Stimulated activated CD4-positive, alpha-beta T cell treated with anti-CD3 and anti-CD28 coated beads, Interleukin-4, amount 100 ng/mL, for 4 hours (primary cell): ENCODE data around the gene FKBP1C.
"Not testable (repeated sequence)": the region's sequence is repeated elsewhere in the genome, so short reads cannot be mapped to it uniquely, and the experiment has no call there.

Source experiments
- DNase-seq, 2 experiments: peaks; one replicate each; pipeline ENCODE4 v3.0.0-alpha.2; 2020

The FKBP1C gene

DNA sequence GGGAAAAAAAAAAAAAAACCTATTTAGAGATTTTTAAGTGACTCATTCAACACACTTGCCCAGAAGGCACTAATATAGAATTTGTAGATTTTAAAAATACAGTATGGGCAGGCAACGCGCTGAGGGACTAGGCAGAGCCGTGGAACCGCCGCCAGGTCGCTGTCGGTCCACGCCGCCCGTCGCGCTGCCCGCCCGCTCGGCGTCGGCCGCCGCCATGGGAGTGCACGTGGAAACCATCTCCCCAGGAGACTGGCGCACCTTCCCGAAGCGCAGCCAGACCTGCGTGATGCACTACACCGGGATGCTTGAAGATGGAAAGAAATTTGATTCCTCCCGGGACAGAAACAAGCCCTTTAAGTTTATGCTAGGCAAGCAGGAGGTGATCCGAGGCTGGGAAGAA, at the start of gene FKBP1C:
FKBP1C (plus strand) TSS at position 127 of the 400 bp plus-strand sequence.
- DNase-seq = not testable (repeated sequence)

DNA sequence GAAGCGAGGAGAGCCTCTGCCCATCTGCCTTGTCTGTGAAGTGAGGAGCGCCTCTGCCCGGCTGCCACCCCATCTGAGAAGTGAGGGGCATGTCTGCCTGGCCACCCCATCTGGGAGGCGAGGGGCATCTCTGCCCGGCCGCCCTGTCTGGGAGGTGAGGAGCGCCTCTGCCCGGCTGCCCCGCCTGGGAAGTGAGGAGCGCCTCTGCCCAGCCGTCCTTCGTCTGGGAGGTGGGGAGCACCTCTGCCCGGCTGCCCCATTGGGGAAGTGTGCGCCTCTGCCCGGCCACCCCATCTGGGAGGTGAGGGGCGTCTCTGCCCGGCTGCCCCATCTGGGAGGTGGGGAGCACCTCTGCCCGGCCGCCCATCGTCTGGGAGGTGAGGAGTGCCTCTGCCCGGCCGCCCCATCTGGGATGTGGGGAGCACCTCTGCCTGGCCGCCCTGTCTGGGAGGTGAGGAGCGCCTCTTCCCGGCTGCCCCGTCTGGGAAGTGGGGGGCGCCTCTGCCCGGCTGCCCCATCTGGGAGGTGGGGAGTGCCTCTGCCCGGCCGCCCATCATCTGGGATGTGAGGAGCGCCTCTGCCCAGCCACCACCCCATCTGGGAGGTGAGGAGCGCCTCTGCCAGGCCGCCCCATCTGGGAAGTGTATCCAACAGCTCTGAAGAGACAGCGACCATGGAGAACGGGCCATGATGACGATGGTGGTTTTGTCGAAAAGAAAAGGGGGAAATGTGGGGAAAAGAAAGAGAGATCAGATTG, 47.0 kb upstream of the FKBP1C start:
- not testable (repeated sequence) for DNase-seq

DNA sequence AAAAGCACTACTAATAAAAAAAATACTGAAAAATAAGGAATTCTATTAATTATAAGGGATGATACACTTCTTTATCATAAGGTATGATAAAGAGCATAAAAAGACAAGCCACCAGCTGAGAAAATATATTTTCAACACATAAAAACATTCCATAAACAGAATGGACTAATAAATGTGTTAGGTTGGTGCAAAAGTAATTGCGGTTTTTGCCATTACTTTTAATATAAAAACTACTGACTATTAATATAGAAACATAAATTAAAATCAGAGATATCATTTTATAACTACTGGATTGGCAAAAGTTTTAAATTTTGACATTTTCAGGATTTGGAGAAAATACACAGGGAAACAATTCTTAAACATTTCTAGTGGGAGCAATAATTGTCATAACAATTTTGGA, 37.1 kb upstream of the FKBP1C start:
- DNase-seq = no peak

DNA sequence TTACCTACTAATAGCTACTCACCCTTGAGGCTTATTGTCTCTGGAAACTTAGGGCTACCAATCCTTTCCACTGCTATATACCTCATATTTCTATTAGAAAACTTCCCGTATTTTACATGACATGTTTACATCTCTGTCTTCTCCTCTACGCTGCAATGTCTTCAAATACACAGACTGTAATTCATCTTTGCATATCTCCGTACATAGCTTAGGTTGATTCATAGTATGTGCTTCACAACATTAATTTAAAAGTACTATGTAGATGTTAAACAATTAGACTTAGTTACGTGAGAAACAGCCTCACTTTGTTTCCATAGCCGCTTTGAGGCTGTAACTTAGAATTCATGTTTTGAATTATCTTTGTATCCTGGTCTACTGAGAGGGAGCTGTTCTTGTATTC, 35.1 kb upstream of the FKBP1C start:
- no peak for DNase-seq

DNA sequence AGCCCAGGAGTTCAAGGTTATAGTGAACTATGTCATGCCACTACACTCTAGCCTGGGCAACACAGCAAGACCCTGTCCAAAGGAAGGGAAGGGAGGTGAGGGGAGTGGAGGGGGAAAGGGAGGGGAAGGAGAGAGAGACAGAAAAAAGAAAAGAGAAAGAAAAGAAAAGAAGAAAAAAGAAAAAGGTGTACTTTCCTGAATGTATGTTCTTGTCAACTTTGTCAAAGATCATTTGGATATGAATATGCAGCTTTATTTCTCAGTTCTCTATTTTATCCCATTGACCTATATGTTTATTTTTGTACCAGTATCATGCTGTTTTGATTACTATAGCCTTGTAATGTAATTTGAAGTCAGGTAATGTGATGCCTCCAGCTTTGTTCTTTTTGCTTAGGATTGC, 30.9 kb upstream of the FKBP1C start:
- no peak for DNase-seq

DNA sequence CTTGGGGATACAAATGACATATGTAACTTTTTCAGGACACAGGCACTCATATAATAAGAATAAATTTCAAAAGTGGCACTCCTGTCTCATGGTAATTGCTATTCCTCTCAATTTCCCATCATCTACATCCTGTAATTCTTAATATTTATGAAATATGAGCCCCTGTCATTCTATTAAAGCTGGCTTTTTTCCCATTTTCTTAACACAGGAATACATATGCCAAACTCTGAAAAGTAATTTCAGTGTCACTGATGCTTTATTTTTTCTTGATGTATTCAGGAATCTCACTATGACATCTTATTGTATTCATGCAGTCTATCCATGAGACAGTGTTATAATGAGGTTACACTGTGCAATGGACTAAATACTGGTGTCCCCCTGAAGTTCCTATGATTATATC, 24.3 kb upstream of the FKBP1C start:
- no peak for DNase-seq

DNA sequence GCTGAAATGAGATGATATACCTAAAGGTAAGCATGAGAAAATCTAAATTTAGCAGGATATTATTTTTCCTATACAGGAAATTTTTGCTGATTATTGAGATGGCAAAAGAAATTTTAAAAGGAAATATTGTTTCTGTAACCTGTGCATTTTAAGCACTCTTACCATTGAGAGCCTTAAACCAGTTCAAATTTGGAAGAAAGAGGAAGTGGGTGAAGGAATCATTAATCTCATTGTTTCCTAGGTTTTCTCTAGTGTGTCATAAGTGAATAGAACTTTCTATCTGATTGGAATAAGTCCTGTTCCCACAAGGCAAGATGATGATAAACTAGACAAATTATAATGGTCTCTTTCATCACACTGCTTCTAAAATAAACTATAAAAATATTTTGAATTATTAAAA, 22.4 kb upstream of the FKBP1C start:
- DNase-seq = no peak

DNA sequence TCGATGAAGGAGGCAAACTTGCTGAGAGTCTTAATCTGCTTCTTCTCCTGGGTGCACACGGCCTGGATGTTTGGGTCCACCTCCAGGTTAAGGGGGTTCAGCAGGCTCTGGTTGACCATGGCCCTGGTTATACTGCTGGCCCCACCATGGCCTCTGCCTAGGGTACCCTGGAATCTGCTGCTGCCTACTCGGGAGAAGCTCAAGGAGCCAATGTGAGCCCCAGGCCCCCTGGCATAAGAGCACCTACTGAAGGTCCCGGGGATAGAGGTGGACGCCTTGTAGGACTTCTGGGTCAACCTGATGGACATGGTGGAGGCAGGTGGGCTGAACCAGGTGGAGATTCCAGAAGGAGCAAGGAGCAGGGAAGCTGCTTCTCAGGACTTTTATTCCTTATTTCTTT, 17.9 kb upstream of the FKBP1C start:
- DNase-seq = no peak

DNA sequence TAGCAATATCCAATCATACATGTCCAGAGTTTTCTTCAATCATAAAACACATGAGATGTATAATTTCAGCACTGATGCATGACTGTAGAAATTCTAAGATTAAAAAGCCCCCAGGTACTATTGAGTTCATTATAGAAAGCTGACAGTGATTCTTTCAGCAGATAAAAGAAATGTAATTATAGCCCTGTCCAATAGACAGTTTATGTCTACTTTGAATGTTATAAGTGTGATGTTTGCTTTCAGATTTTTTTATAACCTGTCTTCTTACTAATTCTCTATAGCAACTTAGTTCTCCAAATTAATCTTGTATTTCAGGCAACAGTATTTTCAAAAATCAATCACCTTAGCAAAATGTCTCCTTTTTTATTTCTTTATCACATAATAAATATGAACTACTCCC, 13.5 kb upstream of the FKBP1C start:
- DNase-seq = no peak

DNA sequence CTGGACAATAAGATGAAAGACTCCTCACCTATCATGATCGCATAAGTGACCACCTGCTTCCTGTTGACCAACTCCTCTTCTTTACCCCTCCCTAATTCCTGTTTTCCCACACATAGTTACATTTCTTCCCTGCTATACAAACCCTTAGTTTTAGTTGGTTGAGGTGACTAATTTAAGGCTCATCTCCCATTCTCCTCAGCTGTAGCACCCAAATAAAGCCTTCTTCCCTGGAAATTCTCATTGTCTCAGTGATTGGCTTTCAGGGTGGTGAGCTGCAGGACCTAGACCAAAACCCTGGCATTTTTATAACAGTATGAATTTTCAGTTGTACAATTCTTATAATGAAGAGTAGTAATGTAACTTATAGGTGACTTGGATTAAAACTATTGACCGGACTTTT, 2.1 kb downstream of the FKBP1C start:
- no peak for DNase-seq

DNA sequence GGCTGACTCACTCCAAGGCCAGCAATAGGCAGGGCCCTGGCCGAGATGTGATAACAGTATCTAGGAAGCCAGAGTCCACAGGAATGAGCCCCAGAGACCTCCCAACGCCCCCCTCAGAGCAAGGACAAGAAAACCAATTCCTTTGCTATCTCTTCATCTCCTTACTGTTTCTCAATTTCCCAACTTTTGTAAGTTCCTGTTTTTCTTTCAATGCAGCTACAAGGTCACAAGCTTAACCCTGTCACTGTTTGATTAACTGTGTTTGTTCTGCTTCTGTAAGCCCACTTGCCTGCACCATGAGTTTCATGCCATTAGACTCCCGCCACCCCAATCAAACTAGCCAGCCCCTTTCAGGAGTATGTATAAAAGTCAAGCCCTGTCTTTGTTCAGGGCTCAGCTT, 3.5 kb downstream of the FKBP1C start:
- DNase-seq = no peak

DNA sequence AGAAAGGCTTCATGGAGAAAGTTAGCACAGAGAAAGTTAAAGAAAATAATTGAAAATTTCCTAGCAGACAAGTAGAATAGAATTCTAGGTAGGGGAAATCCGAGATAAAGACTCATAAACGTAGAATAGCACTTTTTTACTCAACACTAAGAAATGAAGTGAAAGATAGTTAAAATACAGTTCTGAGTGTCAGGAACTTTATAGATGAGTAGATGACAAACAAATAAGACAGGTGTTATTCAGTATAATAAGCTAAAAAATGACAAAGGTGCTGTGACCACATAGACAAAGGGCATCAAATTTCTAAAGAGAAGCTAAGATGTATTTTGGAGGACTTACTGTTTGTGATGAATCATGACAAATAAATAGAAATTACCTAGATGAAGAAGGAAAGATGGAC, 12.9 kb downstream of the FKBP1C start:
- no peak for DNase-seq

DNA sequence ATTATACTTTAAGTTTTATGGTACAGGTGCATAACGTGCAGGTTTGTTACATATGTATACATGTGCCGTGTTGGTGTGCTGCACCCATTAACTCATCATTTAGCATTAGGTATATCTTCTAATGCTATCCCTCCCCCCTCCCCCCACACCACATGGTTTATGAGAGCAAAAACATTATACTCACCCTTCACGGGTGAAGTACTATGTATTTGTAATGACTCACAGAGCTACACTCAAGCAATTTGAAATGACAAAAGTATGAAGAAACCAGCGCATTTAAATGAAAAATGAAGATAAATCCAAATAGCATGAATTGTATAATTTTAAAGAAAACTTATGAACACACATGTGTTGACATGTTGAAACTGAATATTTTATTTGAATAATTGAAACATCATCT, 14.7 kb downstream of the FKBP1C start:
- DNase-seq = not testable (repeated sequence)

DNA sequence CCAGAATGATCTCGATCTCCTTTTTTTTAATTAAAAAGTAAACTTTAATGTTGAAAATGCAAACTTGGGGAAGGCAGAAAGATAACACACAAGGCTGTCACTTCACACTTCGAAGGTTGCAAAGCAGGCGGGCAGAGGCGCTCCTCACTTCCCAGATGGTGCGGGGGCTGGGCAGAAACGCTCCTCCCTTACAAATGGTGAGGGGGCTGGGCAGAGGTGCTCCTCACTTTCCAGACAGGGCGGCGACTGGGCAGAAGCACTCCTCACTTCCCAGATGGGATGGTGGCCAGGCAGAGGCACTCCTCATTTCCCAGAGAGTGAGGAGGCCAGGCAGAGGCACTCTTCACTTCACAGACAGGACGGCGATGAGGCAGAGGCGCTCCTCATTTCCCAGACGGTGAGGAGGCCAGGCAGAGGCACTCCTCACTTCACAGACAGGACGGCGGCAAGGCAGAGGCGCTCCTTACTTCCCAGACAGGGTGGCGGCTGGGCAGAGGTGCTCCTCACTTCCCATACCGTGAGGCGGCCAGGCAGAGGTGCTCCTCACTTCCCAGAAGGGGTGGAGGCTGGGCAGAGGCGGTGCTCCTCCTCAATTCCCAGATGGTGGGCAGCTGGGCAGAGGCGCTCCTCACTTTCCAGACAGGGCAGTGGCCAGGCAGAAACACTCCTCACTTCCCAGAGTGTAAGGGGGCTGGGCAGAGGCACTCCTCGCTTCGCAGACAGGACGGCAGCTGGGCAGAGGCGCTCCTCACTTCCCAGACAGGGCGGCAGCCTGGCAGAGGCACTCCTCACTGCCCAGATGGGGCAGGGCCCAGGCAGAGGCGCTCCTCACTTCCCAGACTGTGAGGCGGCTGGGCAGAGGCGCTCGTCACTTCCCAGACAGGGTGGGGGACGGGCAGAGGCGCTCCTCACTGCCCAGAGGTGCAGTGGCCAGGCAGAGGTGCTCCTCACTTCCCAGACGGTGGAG, 16.9 kb downstream of the FKBP1C start:
- DNase-seq = not testable (repeated sequence)

DNA sequence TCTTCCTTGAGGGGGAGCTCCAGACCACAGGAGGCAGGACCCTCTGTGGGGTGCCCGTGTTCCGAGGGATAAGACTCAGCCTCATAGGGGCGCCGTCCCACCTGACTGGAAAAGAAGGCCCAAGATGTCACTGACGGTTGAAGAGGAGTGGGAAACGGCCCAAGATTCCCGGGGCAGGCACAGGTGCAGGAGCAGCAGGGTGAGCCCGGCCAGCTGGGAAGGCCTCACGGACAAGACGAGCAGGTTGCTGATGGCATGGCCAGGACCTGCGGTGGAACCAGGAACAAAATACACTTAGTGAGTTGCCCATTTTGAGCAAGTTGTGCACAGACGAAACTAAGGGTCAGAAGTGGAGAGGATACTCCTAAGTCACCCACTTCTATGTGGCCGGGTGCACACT, 18.8 kb downstream of the FKBP1C start:
- not testable (repeated sequence) for DNase-seq

DNA sequence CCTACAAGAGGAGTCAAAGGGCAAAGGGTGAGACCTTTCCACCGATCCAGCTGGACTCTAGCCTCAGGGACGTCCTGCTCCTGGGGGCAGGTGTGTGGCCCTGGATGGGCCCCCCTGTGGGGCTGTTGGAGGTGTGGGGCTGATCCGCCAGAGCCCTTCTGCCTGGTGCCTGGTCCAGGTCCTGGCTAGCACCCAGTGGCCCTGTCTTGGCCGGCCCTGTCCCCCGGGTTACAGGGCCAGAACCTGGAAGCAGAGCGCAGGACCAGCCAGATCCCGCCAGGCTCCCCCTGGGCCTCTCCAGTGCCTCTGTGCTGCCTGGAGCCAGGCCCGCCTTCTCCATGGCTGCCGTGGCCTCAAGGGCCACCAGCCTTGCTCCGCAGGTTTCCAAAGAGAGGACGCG, 19.2 kb downstream of the FKBP1C start:
- not testable (repeated sequence) for DNase-seq

DNA sequence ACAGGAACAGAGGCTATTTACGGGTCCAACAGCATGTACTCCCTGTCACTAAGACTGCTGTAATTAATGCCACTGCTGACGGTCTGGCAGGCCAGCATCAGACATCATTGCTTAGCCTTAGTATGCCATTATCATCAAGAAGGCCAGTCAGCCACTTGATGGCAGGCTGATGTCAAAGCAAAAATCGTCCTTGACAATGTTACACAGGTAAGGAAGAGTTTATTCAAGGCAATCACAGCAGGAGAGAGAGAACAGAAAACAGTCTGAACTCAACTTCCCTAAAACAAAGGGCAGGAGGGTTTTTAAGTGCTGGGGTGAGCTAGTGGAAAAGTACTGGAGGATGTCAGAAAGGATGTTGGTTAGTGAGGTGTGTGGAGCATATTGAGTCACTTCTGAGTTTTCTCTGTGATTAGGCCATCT, 25.1 kb downstream of the FKBP1C start:
- no peak for DNase-seq

DNA sequence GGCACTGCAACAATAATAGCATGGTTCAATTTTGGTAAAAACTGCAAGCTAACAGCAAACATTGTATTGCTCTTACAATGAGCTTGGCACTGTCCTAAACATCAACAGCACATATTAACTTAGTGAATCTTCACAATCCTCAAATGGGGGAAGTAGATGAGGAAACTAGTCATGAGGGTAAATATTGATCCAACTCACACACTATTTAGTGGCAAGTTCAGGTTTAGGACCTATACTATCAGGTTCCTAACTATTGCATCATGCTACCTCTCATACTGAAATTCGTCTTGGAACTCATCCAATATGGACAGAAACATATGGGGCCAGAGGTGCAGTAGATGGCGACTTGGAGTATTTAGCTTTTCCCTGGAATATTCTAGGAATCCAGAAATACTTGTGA, 34.2 kb downstream of the FKBP1C start:
- DNase-seq = no peak

DNA sequence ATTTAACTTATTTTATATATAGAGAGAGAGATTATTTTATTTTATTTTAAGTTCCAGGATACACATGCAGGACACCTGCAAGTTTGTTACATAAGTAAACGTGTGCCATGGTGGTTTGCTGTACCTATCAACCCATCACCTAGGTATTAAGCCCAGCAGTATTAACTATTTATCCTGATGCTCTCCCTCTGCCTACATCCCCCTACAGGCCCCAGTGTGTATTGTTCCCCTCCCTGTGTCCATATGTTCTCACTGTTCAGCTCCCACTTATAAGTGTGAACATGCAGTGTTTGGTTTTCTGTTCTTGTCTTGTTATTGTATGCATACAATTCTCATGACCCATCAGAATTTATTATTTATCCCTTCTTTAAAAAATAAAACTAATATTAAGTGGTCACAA, 34.6 kb downstream of the FKBP1C start:
- DNase-seq = no peak

DNA sequence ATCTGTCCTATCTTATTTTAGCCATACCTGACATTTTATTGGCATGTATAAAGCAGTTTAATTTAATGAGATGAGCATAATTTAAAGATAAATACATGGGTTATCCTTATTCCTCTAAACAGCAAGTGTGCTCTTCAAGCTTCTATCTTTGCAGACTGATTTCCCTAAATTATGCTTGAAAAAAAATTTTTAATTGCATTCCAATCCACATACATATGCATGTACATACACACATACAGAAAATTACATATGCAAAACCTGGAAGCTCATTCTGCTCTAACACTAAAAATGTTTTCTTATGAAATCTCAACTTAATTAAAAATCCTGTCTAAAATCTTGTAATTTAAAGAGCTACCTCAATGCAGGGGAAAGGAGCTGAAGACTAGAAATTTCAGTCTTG, 35.3 kb downstream of the FKBP1C start:
- no peak for DNase-seq

DNA sequence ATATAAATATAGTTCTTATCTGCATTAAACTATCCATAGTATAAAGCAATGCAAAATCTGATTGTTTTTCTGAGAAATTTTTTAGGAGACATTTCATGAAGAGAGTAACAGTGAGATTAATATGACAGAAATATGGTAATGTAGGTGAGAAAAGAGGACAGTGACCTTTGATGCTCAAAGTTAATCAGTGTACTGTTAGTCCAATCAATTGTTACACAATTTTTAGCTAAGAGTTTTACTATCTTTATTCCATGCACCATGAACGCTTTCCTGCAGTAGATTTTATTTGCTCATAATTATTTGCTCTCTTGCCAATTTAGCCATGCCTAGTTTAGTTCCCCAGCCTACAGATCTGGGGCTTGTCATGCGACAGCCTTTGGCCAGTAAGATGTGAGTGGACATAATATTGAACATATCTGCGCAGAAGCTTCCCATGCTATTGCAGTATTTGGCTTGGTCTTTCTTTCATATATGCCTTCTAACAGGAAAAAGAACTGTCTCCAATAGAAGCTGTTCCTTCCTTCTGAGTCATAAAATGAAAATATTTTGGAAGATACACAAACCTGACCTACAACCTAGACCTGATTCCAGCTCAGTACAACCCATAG, 38.7 kb downstream of the FKBP1C start:
- DNase-seq = no peak

DNA sequence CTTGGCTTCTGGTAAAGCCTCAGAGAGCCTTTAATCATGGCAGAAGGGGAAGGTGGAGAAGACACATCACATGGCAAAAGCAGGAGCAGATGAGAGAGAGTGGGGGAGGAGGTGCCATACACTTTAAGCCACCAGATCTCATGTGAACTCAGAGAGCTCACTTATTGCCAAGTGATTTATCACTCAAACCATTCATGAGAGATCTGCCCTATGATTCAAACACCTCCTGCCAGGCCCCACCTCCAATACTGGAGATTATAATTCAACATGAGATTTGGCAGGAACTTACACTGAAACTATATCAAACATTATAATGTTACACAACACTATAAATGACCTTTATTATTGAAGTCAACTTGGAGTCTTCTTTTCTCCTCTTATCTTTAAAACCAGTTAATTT, 47.9 kb downstream of the FKBP1C start:
- no peak for DNase-seq

DNA sequence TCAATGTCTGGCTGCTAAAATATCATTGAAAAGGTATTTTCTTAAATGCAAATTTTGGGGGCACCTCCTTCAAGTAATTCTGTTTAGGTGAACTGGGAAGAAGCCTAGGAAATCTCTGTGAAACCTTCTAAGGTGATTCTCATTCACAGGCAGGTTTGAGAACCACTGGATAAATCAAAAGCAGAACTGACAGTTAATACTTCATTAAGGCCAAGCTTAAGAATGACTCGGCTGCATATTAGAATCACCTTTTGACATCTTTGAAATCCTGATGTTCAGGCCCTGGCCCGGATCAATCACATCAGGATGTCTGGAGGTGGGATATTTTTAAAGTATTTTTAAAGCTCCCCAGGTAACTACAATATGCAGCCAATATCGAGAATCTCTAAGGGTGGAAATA, 50.6 kb downstream of the FKBP1C start:
- DNase-seq = no peak
